CD4-positive, CD25-positive, alpha-beta regulatory T cell (primary cell): ENCODE results near the gene UMAD1. TPM values are rescaled to one million over a fixed set of nuclear protein-coding genes. Genes with fewer than 3 reads are reported as not detected.

Source experiments
- ATAC-seq, 2 donors: fragments of 150-1000 bp; cut with Tn5 transposase; one replicate each; pipeline ENCODE4 v1.10.0; 2021; ENCODE audit warnings: low read depth in 2 of 2, moderate number of reproducible peaks in 2 of 2, moderate library complexity in 1 of 2
- DNase-seq, 3 donors: peaks; one replicate each; pipeline versions ENCODE4 v3.0.0 to v3.0.0-alpha.2; 2012 to 2022; ENCODE audit warnings: mixed read lengths in 1 of 3
- H3K27ac ChIP-seq: one replicate; pipeline ENCODE4 v1.7.0; 2013; ENCODE audit warnings: mild to moderate bottlenecking, low read length; ENCODE audit not compliant: insufficient read depth, poor library complexity, severe bottlenecking
- H3K27me3 ChIP-seq: one replicate; pipeline ENCODE4 v1.7.0; 2013; ENCODE audit warnings: low read length; ENCODE audit not compliant: control insufficient read depth, insufficient read depth
- H3K36me3 ChIP-seq: one replicate; pipeline ENCODE4 v1.7.0; 2013; ENCODE audit warnings: mild to moderate bottlenecking, low read length, moderate library complexity; ENCODE audit not compliant: control insufficient read depth, insufficient read depth
- H3K4me1 ChIP-seq: 2 replicates; pipeline ENCODE4 v1.7.0; 2013; ENCODE audit warnings: mild to moderate bottlenecking, low read length; ENCODE audit not compliant: insufficient read depth, control insufficient read depth, poor library complexity, severe bottlenecking
- H3K4me3 ChIP-seq: one replicate; pipeline ENCODE4 v1.7.0; 2013; ENCODE audit warnings: low read depth, mild to moderate bottlenecking, low read length, moderate library complexity
- H3K9me3 ChIP-seq, 2 experiments: 1 replicate in 1 of 2; 2 replicates in 1 of 2; pipeline ENCODE4 v1.7.0; 2013; ENCODE audit warnings: low read length in 2 of 2, mild to moderate bottlenecking in 1 of 2, moderate library complexity in 1 of 2; ENCODE audit not compliant: control insufficient read depth in 2 of 2
- H3K27ac Mint-ChIP-seq, 3 donors: one replicate each; pipeline ENCODE4 v1.8.0; 2020 to 2022; ENCODE audit warnings: mild to moderate bottlenecking in 3 of 3, mixed read lengths in 3 of 3, moderate library complexity in 2 of 3
- H3K27me3 Mint-ChIP-seq: one replicate; pipeline ENCODE4 v1.8.0; 2022; ENCODE audit warnings: mild to moderate bottlenecking, mixed read lengths
- H3K36me3 Mint-ChIP-seq: one replicate; pipeline ENCODE4 v1.8.0; 2020; ENCODE audit warnings: mixed read lengths
- H3K4me1 Mint-ChIP-seq, 4 donors: one replicate each; pipeline ENCODE4 v1.8.0; 2020 to 2022; ENCODE audit warnings: mixed read lengths in 4 of 4, mild to moderate bottlenecking in 1 of 4
- H3K4me3 Mint-ChIP-seq, 4 donors: one replicate each; pipeline ENCODE4 v1.8.0; 2020 to 2022; ENCODE audit warnings: mild to moderate bottlenecking in 4 of 4, mixed read lengths in 4 of 4, moderate library complexity in 3 of 4
- H3K9me3 Mint-ChIP-seq, 7 donors: one replicate each; pipeline ENCODE4 v1.8.0; 2020 to 2022; ENCODE audit warnings: mixed read lengths in 7 of 7, mild to moderate bottlenecking in 3 of 7, moderate library complexity in 2 of 7
- polyA plus RNA-seq, 4 donors: library from polyadenylated mRNA; unstranded; fragments of 300-500 nt; fragmentation: Illumina TruSeq; gene quantifications; one replicate each; pipeline ENCODE4 v1.2.3, GENCODE V29; 2021
- total RNA-seq: library from RNA; stranded (reverse); gene quantifications from one replicate; pipeline ENCODE4 v1.2.3, GENCODE V29; 2022

The UMAD1 gene
- total and polyA plus RNA-seq, 5 donors from 2014 or later = 21.5 to 37.3 (median 31.9) TPM

GRCh38 chr7:7707246-7707645 is 66.7 kb downstream of the UMAD1 start:
- Mint-ChIP-seq H3K9me3 (no peaks in the 10 kb centered on the region), H3K27ac (no peak overlapping the region), H3K4me1 (peaks cover 10 to 22% (median 19%) of the 10 kb centered on the region in 4 donors), H3K4me3 (no peak overlapping the region), H3K27me3 (no peaks in the 10 kb centered on the region), H3K36me3 (peaks cover 11% of the 10 kb centered on the region)
- Histone ChIP-seq H3K9me3 (no peaks in the 10 kb centered on the region), H3K36me3 (no peaks in the 10 kb centered on the region), H3K27me3 (no peaks in the 10 kb centered on the region), H3K4me3 (no peak overlapping the region), H3K4me1 (no peaks in the 10 kb centered on the region), H3K27ac (no peak overlapping the region)
- DNase-seq (no peak), ATAC-seq (no peak)

- Histone ChIP-seq H3K4me3 (no peak overlapping the region), H3K36me3 (no peaks in the 10 kb centered on the region), H3K27ac (no peak overlapping the region), H3K4me1 (no peaks in the 10 kb centered on the region), H3K27me3 (no peaks in the 10 kb centered on the region), H3K9me3 (no peaks in the 10 kb centered on the region)
- Mint-ChIP-seq H3K9me3 (no peaks in the 10 kb centered on the region), H3K27me3 (no peaks in the 10 kb centered on the region), H3K27ac (no peak overlapping the region), H3K36me3 (peaks cover 6% of the 10 kb centered on the region), H3K4me1 (peaks cover 10 to 22% (median 20%) of the 10 kb centered on the region in 4 donors), H3K4me3 (no peak overlapping the region)
- ATAC-seq (no peak), DNase-seq (no peak)
Observed at GRCh38 chr7:7707806-7708205, 67.3 kb downstream of the UMAD1 start.

GRCh38 chr7:7709291-7709690 is 68.7 kb downstream of the UMAD1 start:
- DNase-seq = no peak
- no peaks in the 10 kb centered on the region for H3K9me3 Mint-ChIP-seq
- Histone ChIP-seq H3K9me3 (no peaks in the 10 kb centered on the region), H3K4me3 (no peak overlapping the region), H3K4me1 (no peaks in the 10 kb centered on the region), H3K27me3 (no peaks in the 10 kb centered on the region), H3K27ac (no peak overlapping the region), H3K36me3 (no peaks in the 10 kb centered on the region)
- peaks cover 10 to 26% (median 21%) of the 10 kb centered on the region in 4 donors for H3K4me1 Mint-ChIP-seq
- no peak overlapping the region for H3K27ac Mint-ChIP-seq
- H3K4me3 Mint-ChIP-seq = no peak overlapping the region
- H3K36me3 Mint-ChIP-seq = peaks cover 4% of the 10 kb centered on the region
- no peak for ATAC-seq
- no peaks in the 10 kb centered on the region for H3K27me3 Mint-ChIP-seq

GRCh38 chr7:7710469-7710868 is 69.9 kb downstream of the UMAD1 start:
- no peak for ATAC-seq
- Histone ChIP-seq H3K36me3 (no peaks in the 10 kb centered on the region), H3K4me1 (no peaks in the 10 kb centered on the region), H3K9me3 (no peaks in the 10 kb centered on the region), H3K27me3 (no peaks in the 10 kb centered on the region), H3K4me3 (no peak overlapping the region), H3K27ac (no peak overlapping the region)
- H3K36me3 Mint-ChIP-seq = peaks cover 4% of the 10 kb centered on the region
- H3K27ac Mint-ChIP-seq = no peak overlapping the region
- no peaks in the 10 kb centered on the region for H3K9me3 Mint-ChIP-seq
- H3K4me1 Mint-ChIP-seq = peaks cover 8 to 26% (median 22%) of the 10 kb centered on the region in 4 donors
- no peak overlapping the region for H3K4me3 Mint-ChIP-seq
- no peak for DNase-seq
- no peaks in the 10 kb centered on the region for H3K27me3 Mint-ChIP-seq

GRCh38 chr7:7713730-7714129 is 73.2 kb downstream of the UMAD1 start:
- DNase-seq (no peak), ATAC-seq (no peak)
- Mint-ChIP-seq H3K4me3 (no peak overlapping the region), H3K36me3 (peaks cover 8% of the 10 kb centered on the region), H3K9me3 (peaks cover 0 to 2% (median 0%) of the 10 kb centered on the region in 7 donors), H3K4me1 (peaks cover 3 to 21% (median 18%) of the 10 kb centered on the region in 4 donors), H3K27ac (no peak overlapping the region), H3K27me3 (no peaks in the 10 kb centered on the region)
- no peak overlapping the region for H3K4me3 ChIP-seq
- no peaks in the 10 kb centered on the region for H3K36me3 ChIP-seq
- H3K9me3 ChIP-seq = no peaks in the 10 kb centered on the region
- no peak overlapping the region for H3K27ac ChIP-seq
- H3K4me1 ChIP-seq = peaks cover 3% of the 10 kb centered on the region
- H3K27me3 ChIP-seq = no peaks in the 10 kb centered on the region

GRCh38 chr7:7718492-7718891 is 77.9 kb downstream of the UMAD1 start, which contains the start of gene RPA3:
Gene RPA3, minus strand, starts transcription at chr7:7718607. Its CDS starts 78,189 bp downstream, at chr7:7640418.
- H3K4me3 ChIP-seq = no peak within 1 kb of the TSS
- Mint-ChIP-seq H3K4me3 (peak within 1 kb of the TSS in 1 of 4 donors; percentile 1), H3K27me3 (no peaks in the 10 kb centered on the region), H3K27ac (peak within 1 kb of the TSS in 2 of 3 donors; percentile 23 to 55), H3K9me3 (peaks cover 0 to 2% (median 0%) of the 10 kb centered on the region in 7 donors), H3K36me3 (peaks cover 12% of the 10 kb centered on the region), H3K4me1 (peaks cover 12 to 21% (median 17%) of the 10 kb centered on the region in 4 donors)
- H3K9me3 ChIP-seq = no peaks in the 10 kb centered on the region
- H3K36me3 ChIP-seq = peaks cover 4% of the 10 kb centered on the region
- no peak within 1 kb of the TSS for H3K27ac ChIP-seq
- no peak for ATAC-seq
- DNase-seq = no peak
- peaks cover 8% of the 10 kb centered on the region for H3K4me1 ChIP-seq
- no peaks in the 10 kb centered on the region for H3K27me3 ChIP-seq

- Mint-ChIP-seq H3K9me3 (peaks cover 0 to 2% (median 0%) of the 10 kb centered on the region in 7 donors), H3K4me3 (peak overlapping the region in 1 of 4 donors; percentile 1), H3K27me3 (no peaks in the 10 kb centered on the region), H3K36me3 (peaks cover 14% of the 10 kb centered on the region), H3K4me1 (peaks cover 12 to 21% (median 16%) of the 10 kb centered on the region in 4 donors), H3K27ac (peak overlapping the region in 2 of 3 donors; percentile 23 to 55)
- peak; percentile 95 for ATAC-seq
- peaks cover 4% of the 10 kb centered on the region for H3K36me3 ChIP-seq
- H3K27me3 ChIP-seq = no peaks in the 10 kb centered on the region
- peaks cover 8% of the 10 kb centered on the region for H3K4me1 ChIP-seq
- H3K9me3 ChIP-seq = no peaks in the 10 kb centered on the region
- H3K27ac ChIP-seq = no peak overlapping the region
- H3K4me3 ChIP-seq = no peak overlapping the region
- DNase-seq = peak in 2 of 3 donors; percentile 36 to 79
Observed at GRCh38 chr7:7719236-7719635, 78.7 kb downstream of the UMAD1 start.

GRCh38 chr7:7720193-7720592 is 79.6 kb downstream of the UMAD1 start:
- H3K4me1 ChIP-seq = peaks cover 8% of the 10 kb centered on the region
- H3K36me3 Mint-ChIP-seq = peaks cover 20% of the 10 kb centered on the region
- H3K27ac Mint-ChIP-seq = no peak overlapping the region
- H3K9me3 ChIP-seq = no peaks in the 10 kb centered on the region
- no peak for ATAC-seq
- no peaks in the 10 kb centered on the region for H3K27me3 Mint-ChIP-seq
- peaks cover 12 to 21% (median 16%) of the 10 kb centered on the region in 4 donors for H3K4me1 Mint-ChIP-seq
- no peak for DNase-seq
- H3K4me3 ChIP-seq = no peak overlapping the region
- H3K27ac ChIP-seq = no peak overlapping the region
- H3K9me3 Mint-ChIP-seq = peaks cover 0 to 2% (median 0%) of the 10 kb centered on the region in 7 donors
- H3K27me3 ChIP-seq = no peaks in the 10 kb centered on the region
- H3K36me3 ChIP-seq = peaks cover 4% of the 10 kb centered on the region
- H3K4me3 Mint-ChIP-seq = no peak overlapping the region
